HepG2 (cell line): ENCODE data around the gene SPON2. TPM values are rescaled to one million over a fixed set of nuclear protein-coding genes. Genes with fewer than 3 reads are reported as not detected.
A peak's percentile ranks its signal among the peaks of the same experiment; 100 is the strongest.

ENCODE experiments used
- ARNTL ChIP-seq: sonication (generic); formaldehyde crosslinking; IDR thresholded peaks from 2 replicates; pipeline ENCODE4 v1.4.0; 2020; ENCODE audit warnings: mild to moderate bottlenecking, missing genetic modification reagents
- KMT2B ChIP-seq: IDR thresholded peaks from 2 replicates; pipeline ENCODE4 v1.6.1; 2016; ENCODE audit warnings: missing genetic modification reagents, missing compliant biosample characterization
- LBX2 ChIP-seq: sonication (generic); formaldehyde crosslinking; IDR thresholded peaks from 2 replicates; pipeline ENCODE4 v1.5.0; 2020; ENCODE audit warnings: missing genetic modification reagents, mild to moderate bottlenecking, borderline replicate concordance
- MEF2D ChIP-seq: sonication (generic); formaldehyde crosslinking; IDR thresholded peaks from 2 replicates; pipeline ENCODE4 v1.5.1; 2020; ENCODE audit warnings: mild to moderate bottlenecking, missing genetic modification reagents
- MTF1 ChIP-seq: sonication (generic); formaldehyde crosslinking; IDR thresholded peaks from 2 replicates; pipeline ENCODE4 v1.5.0; 2020; ENCODE audit warnings: missing genetic modification reagents
- MYPOP ChIP-seq: sonication (generic); formaldehyde crosslinking; IDR thresholded peaks from 2 replicates; pipeline ENCODE4 v1.8.1; 2023; ENCODE audit warnings: mild to moderate bottlenecking, moderate library complexity, missing genetic modification reagents
- NFE2L1 ChIP-seq: sonication (generic); formaldehyde crosslinking; IDR thresholded peaks from 2 replicates; pipeline ENCODE4 v1.4.0; 2020; ENCODE audit warnings: missing genetic modification reagents, mild to moderate bottlenecking, borderline replicate concordance
- POLR2G ChIP-seq: fragments of 200-400 bp; formaldehyde crosslinking; IDR thresholded peaks from 2 replicates; pipeline ENCODE4 v1.6.1; 2018; ENCODE audit warnings: mild to moderate bottlenecking, low read depth, low read length, moderate library complexity
- SKIL ChIP-seq: sonication (generic); formaldehyde crosslinking; IDR thresholded peaks from 2 replicates; pipeline ENCODE4 v1.8.0; 2022; ENCODE audit warnings: missing genetic modification reagents, mild to moderate bottlenecking, moderate library complexity, borderline replicate concordance
- SOX13 ChIP-seq, 3 experiments: fragments of 450-650 bp in 1 of 3; sonication (generic) in 1 of 3; formaldehyde crosslinking in 1 of 3; IDR thresholded peaks in 2 of 3; conservative IDR thresholded peaks in 1 of 3; 2 replicates each; pipeline versions ENCODE4 v1.5.0 to v1.6.1; 2016 to 2020; ENCODE audit warnings: antibody characterized with exemption in 1 of 3, mild to moderate bottlenecking in 1 of 3, missing compliant biosample characterization in 1 of 3, missing genetic modification reagents in 1 of 3, moderate library complexity in 1 of 3
- SRSF1 ChIP-seq: fragments of 200-400 bp; formaldehyde crosslinking; optimal IDR thresholded peaks from 2 replicates; pipeline ENCODE3; 2017; ENCODE audit warnings: mild to moderate bottlenecking, low read depth, low read length, moderate library complexity
- YEATS2 ChIP-seq: sonication (generic); formaldehyde crosslinking; IDR thresholded peaks from 2 replicates; pipeline ENCODE4 v1.4.0; 2020; ENCODE audit warnings: missing genetic modification reagents, borderline replicate concordance
- ZBTB38 ChIP-seq: sonication (generic); formaldehyde crosslinking; IDR thresholded peaks from 2 replicates; pipeline ENCODE4 v1.5.1; 2020; ENCODE audit warnings: mild to moderate bottlenecking, missing genetic modification reagents
- ZBTB7B ChIP-seq: sonication (generic); formaldehyde crosslinking; IDR thresholded peaks from 2 replicates; pipeline ENCODE4 v1.4.0; 2020; ENCODE audit warnings: missing genetic modification reagents
- ZSCAN30 ChIP-seq: sonication (generic); formaldehyde crosslinking; IDR thresholded peaks from 2 replicates; pipeline ENCODE4 v1.5.0; 2020; ENCODE audit warnings: mild to moderate bottlenecking, missing genetic modification reagents
- polyA plus RNA-seq, 8 experiments: library from polyadenylated mRNA; depleted of rRNA in 3 of 8; stranded (reverse) in 7 of 8; unstranded in 1 of 8; fragments of >200 nt; fragmentation: Illumina TruSeq in 4 of 8; extraction: Trizol in 4 of 8; gene quantifications; 2 replicates each; pipeline versions ENCODE4 v1.2.1 to v1.2.3, GENCODE V29; 2011 to 2016; ENCODE audit warnings: low read depth in 4 of 8, missing spikeins in 1 of 8, mixed read lengths in 1 of 8; ENCODE audit not compliant: insufficient read depth in 1 of 8
- total RNA-seq, 5 experiments: library from RNA; depleted of rRNA; stranded (reverse); fragments of >200 nt; fragmentation: Illumina TruSeq; extraction: Trizol; gene quantifications; 2 replicates each; pipeline ENCODE4 v1.2.3, GENCODE V29; 2016; ENCODE audit warnings: low read depth in 1 of 5
- TF ChIP-seq, protein P1 (sequence below): sonication (generic); formaldehyde crosslinking; IDR thresholded peaks from 2 replicates; pipeline ENCODE4 v1.5.0; 2020; ENCODE audit warnings: missing genetic modification reagents
- TF ChIP-seq, protein P2 (sequence below): sonication (generic); formaldehyde crosslinking; IDR thresholded peaks from 2 replicates; pipeline ENCODE4 v1.8.1; 2023; ENCODE audit warnings: mild to moderate bottlenecking, missing genetic modification reagents
- TF ChIP-seq, protein P3 (sequence below): sonication (generic); formaldehyde crosslinking; IDR thresholded peaks from 2 replicates; pipeline ENCODE4 v1.9.0; 2022; ENCODE audit warnings: low read depth, missing genetic modification reagents
- TF ChIP-seq, protein P4 (sequence below): sonication (generic); formaldehyde crosslinking; IDR thresholded peaks from 2 replicates; pipeline ENCODE4 v1.5.0; 2020; ENCODE audit warnings: mild to moderate bottlenecking, missing genetic modification reagents

Gene SPON2
- total and polyA plus RNA-seq, 2 of the 13 experiments (the other 11 are each of a cell fraction or from before 2014, with no cell fraction given) = 17.4 to 55.2 TPM

DNA sequence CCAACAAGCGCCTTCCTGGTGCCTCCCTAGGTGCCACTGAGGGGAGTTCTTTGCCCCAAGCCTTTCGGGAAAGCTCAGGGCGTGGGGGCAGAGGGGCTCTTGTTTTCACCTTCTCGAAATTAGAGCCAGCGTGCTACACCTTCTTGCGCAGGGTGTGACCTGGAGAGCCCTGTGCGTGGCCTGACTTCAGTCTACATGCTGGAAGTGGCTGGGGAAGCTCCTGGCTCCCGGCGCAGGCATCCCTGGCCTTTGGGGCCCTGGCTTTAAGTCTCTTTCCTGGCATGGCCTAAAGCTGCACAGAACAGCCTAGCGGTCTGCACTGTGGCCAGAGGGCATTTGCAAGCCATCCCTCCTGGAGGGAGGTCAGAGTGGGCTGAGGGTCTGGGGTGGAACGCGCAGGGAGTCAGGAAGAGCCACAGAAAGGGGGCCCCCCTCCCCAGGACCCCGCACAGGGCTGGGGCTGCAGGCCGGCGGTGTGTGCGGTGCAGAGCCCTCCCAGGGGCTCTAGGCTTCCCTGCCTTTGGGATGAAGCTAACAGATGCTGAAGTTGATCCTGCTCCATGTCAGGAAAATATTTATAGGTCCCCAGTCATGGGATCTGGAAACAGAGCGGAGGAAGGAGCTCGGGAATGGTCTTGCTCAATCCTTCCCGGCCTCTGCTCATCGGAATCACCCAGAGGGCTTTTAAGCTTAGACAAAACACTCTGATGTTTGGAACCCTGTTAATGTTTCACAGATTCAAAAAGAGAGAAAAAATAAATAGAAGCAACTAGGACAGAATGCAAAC lies 781 bp upstream of the SPON2 start (continued):
- TF ChIP-seq SKIL (no peak), MYPOP (CRISPR knock-in tag) (peak; percentile 40), ZBTB7B (CRISPR knock-in tag) (peak; percentile 30; the same call in 1 of the 2 replicates), SRSF1 (peak; percentile 17), MEF2D (CRISPR knock-in tag) (no peak), YEATS2 (CRISPR knock-in tag) (0 out of 2 replicates have a peak, but pooled peaks have one; percentile 11), ZBTB38 (CRISPR knock-in tag) (no peak), LBX2 (CRISPR knock-in tag) (no peak), POLR2G (peak; percentile 79), KMT2B (CRISPR knock-in tag) (no peak), ARNTL (CRISPR knock-in tag) (no peak), SOX13 (IDR thresholded peaks at IDR 0.05) (no peak), SOX13 (CRISPR knock-in tag; conservative IDR thresholded peaks at IDR 0.05 in 1 of 2, IDR thresholded peaks at IDR 0.05 in 1 of 2) (peak in 1 of 2 experiments; percentile 51; a peak in 1 of 4 replicates), ZSCAN30 (CRISPR knock-in tag) (no peak), NFE2L1 (CRISPR knock-in tag) (no peak), MTF1 (CRISPR knock-in tag) (no peak)
- TF ChIP-seq, protein P1, sequence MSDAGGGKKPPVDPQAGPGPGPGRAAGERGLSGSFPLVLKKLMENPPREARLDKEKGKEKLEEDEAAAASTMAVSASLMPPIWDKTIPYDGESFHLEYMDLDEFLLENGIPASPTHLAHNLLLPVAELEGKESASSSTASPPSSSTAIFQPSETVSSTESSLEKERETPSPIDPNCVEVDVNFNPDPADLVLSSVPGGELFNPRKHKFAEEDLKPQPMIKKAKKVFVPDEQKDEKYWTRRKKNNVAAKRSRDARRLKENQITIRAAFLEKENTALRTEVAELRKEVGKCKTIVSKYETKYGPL (CRISPR knock-in tag) = no peak
- TF ChIP-seq, protein P2, sequence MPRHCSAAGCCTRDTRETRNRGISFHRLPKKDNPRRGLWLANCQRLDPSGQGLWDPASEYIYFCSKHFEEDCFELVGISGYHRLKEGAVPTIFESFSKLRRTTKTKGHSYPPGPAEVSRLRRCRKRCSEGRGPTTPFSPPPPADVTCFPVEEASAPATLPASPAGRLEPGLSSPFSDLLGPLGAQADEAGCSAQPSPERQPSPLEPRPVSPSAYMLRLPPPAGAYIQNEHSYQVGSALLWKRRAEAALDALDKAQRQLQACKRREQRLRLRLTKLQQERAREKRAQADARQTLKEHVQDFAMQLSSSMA (CRISPR knock-in tag) = no peak
- TF ChIP-seq, protein P3, sequence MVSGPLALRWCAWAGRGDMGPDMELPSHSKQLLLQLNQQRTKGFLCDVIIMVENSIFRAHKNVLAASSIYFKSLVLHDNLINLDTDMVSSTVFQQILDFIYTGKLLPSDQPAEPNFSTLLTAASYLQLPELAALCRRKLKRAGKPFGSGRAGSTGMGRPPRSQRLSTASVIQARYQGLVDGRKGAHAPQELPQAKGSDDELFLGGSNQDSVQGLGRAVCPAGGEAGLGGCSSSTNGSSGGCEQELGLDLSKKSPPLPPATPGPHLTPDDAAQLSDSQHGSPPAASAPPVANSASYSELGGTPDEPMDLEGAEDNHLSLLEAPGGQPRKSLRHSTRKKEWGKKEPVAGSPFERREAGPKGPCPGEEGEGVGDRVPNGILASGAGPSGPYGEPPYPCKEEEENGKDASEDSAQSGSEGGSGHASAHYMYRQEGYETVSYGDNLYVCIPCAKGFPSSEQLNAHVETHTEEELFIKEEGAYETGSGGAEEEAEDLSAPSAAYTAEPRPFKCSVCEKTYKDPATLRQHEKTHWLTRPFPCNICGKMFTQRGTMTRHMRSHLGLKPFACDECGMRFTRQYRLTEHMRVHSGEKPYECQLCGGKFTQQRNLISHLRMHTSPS (CRISPR knock-in tag) = no peak
- TF ChIP-seq, protein P4, sequence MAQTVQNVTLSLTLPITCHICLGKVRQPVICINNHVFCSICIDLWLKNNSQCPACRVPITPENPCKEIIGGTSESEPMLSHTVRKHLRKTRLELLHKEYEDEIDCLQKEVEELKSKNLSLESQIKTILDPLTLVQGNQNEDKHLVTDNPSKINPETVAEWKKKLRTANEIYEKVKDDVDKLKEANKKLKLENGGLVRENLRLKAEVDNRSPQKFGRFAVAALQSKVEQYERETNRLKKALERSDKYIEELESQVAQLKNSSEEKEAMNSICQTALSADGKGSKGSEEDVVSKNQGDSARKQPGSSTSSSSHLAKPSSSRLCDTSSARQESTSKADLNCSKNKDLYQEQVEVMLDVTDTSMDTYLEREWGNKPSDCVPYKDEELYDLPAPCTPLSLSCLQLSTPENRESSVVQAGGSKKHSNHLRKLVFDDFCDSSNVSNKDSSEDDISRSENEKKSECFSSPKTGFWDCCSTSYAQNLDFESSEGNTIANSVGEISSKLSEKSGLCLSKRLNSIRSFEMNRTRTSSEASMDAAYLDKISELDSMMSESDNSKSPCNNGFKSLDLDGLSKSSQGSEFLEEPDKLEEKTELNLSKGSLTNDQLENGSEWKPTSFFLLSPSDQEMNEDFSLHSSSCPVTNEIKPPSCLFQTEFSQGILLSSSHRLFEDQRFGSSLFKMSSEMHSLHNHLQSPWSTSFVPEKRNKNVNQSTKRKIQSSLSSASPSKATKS (CRISPR knock-in tag) = no peak
